ENCODE measurements around the gene TEX22.
"Not testable (repeated sequence)": the region's sequence is repeated elsewhere in the genome, so short reads cannot be mapped to it uniquely, and the experiment has no call there.

TEX22 gene

GRCh38 chr14:105398044-105398725 is at the start of gene TEX22:
TSS of gene TEX22 (plus strand) at chr14:105398538. CDS start at chr14:105399341, 803 bp downstream.
- peak; percentile 92 to 98 for DNase-seq (ENCODE audit: low read depth in 2 of 2)

- DNase-seq (ENCODE audit: low read depth in 2 of 2): no peak
Measured at GRCh38 chr14:105348945-105349699, 49.2 kb upstream of the TEX22 start.

- no peak for DNase-seq (ENCODE audit: low read depth in 2 of 2)
Measured at GRCh38 chr14:105349992-105350391, 48.3 kb upstream of the TEX22 start.

GRCh38 chr14:105350450-105351244 is 47.7 kb upstream of the TEX22 start:
- no peak for DNase-seq (ENCODE audit: low read depth in 2 of 2)

- DNase-seq (ENCODE audit: low read depth in 2 of 2): no peak
Measured at GRCh38 chr14:105351410-105351809, 46.9 kb upstream of the TEX22 start.

GRCh38 chr14:105351920-105352851 is 46.2 kb upstream of the TEX22 start:
- peak; percentile 74 to 83 for DNase-seq (ENCODE audit: low read depth in 2 of 2)

GRCh38 chr14:105353136-105353535 is 45.2 kb upstream of the TEX22 start:
- no peak for DNase-seq (ENCODE audit: low read depth in 2 of 2)

- DNase-seq (ENCODE audit: low read depth in 2 of 2): no peak
Measured at GRCh38 chr14:105354541-105354940, 43.8 kb upstream of the TEX22 start.

GRCh38 chr14:105355049-105355575 is 43.2 kb upstream of the TEX22 start:
- no peak for DNase-seq (ENCODE audit: low read depth in 2 of 2)

GRCh38 chr14:105355850-105356604 is 42.3 kb upstream of the TEX22 start:
- DNase-seq (ENCODE audit: low read depth in 2 of 2): no peak

GRCh38 chr14:105356927-105357326 is 41.4 kb upstream of the TEX22 start:
- no peak for DNase-seq (ENCODE audit: low read depth in 2 of 2)

- DNase-seq (ENCODE audit: low read depth in 2 of 2): no peak
Measured at GRCh38 chr14:105357626-105358025, 40.7 kb upstream of the TEX22 start.

- DNase-seq (ENCODE audit: low read depth in 2 of 2): no peak
Measured at GRCh38 chr14:105358140-105358846, 40.0 kb upstream of the TEX22 start.

- DNase-seq (ENCODE audit: low read depth in 2 of 2): no peak
Measured at GRCh38 chr14:105358943-105359342, 39.4 kb upstream of the TEX22 start.

- not testable (repeated sequence) for DNase-seq (ENCODE audit: low read depth in 2 of 2)
Measured at GRCh38 chr14:105361412-105361811, 36.9 kb upstream of the TEX22 start.

GRCh38 chr14:105363847-105364708 is 34.3 kb upstream of the TEX22 start:
- DNase-seq (ENCODE audit: low read depth in 2 of 2): peak in 1 of 2 donors; percentile 22

- no peak for DNase-seq (ENCODE audit: low read depth in 2 of 2)
Measured at GRCh38 chr14:105365101-105365500, 33.2 kb upstream of the TEX22 start.

GRCh38 chr14:105365681-105366080 is 32.7 kb upstream of the TEX22 start:
- DNase-seq (ENCODE audit: low read depth in 2 of 2): no peak

Measured in stimulated activated CD8-positive, alpha-beta memory T cell treated with anti-CD3 and anti-CD28 coated beads, Interleukin-2, amount 100 ng/mL, for 48 hours (primary cell).